Mononuclear cell (primary cell): ENCODE results near the gene ESPL1. TPM values are rescaled to one million over a fixed set of nuclear protein-coding genes. Genes with fewer than 3 reads are reported as not detected.
"Not testable (repeated sequence)": the region's sequence is repeated elsewhere in the genome, so short reads cannot be mapped to it uniquely, and the experiment has no call there.

Source experiments
- H3K27me3 ChIP-seq: 2 replicates; pipeline ENCODE4 v1.6.0; 2011; ENCODE audit warnings: low read length, control low read depth; ENCODE audit not compliant: insufficient read depth
- H3K4me1 ChIP-seq: 2 replicates; pipeline ENCODE4 v1.5.1; 2011; ENCODE audit warnings: mild to moderate bottlenecking, low read length, control low read depth; ENCODE audit not compliant: insufficient read depth
- H3K4me3 ChIP-seq: 2 replicates; pipeline ENCODE4 v1.5.1; 2011; ENCODE audit warnings: mild to moderate bottlenecking, low read length, moderate library complexity
- H3K9me3 ChIP-seq: 2 replicates; pipeline ENCODE4 v1.5.1; 2011; ENCODE audit warnings: low read depth, mild to moderate bottlenecking, control low read depth, low read length
- total RNA-seq: library from RNA; depleted of rRNA; stranded (reverse); fragments of >200 nt; gene quantifications from one replicate; pipeline ENCODE4 v1.2.3, GENCODE V29; 2012

ESPL1 gene
- total RNA-seq, 1 donor, result 1.0 TPM

- peaks cover 28% of the 10 kb centered on the region for H3K4me1 ChIP-seq
- H3K27me3 ChIP-seq, result peaks cover 10% of the 10 kb centered on the region
- no peak overlapping the region for H3K4me3 ChIP-seq
These were observed 58.5 kb downstream of the ESPL1 start for GRCh38 chr12:53326460-53327185.

GRCh38 chr12:53327435-53328042 lies 59.4 kb downstream of the ESPL1 start:
- Histone ChIP-seq H3K4me3 (no peak overlapping the region), H3K27me3 (peaks cover 10% of the 10 kb centered on the region), H3K4me1 (peaks cover 23% of the 10 kb centered on the region)

More at GRCh38 chr12:53326460-53327185, 58.5 kb downstream of the ESPL1 start:
- H3K9me3 ChIP-seq, result no peaks in the 10 kb centered on the region

DNA sequence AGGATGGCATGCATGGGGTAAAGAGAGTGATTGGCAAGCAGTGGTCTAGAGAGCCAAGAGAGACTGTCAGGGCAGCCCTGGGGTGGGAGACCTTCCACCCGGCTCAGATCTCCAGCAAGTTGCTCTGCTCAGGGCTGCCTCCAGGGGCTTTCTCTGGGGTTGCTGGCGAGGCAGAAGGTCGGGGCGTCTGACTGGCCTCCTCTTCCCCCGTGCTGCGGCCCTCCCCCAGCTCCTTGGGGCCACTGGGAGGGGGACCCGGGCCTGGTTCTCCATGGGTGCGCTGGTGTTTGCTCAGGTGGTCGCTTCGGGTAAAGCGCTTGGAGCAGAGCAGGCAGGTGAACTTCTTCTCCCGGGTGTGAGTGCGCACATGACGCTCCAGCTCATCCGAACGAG lies 59.9 kb downstream of the ESPL1 start:
- H3K4me1 ChIP-seq, result peaks cover 23% of the 10 kb centered on the region
- H3K9me3 ChIP-seq, result no peaks in the 10 kb centered on the region
- peaks cover 10% of the 10 kb centered on the region for H3K27me3 ChIP-seq
- no peak overlapping the region for H3K4me3 ChIP-seq

More at GRCh38 chr12:53327435-53328042, 59.4 kb downstream of the ESPL1 start:
- no peaks in the 10 kb centered on the region for H3K9me3 ChIP-seq

- no peaks in the 10 kb centered on the region for H3K9me3 ChIP-seq
- H3K4me3 ChIP-seq, result no peak overlapping the region
- H3K4me1 ChIP-seq, result peaks cover 8% of the 10 kb centered on the region
- peaks cover 11% of the 10 kb centered on the region for H3K27me3 ChIP-seq
These were observed 62.6 kb downstream of the ESPL1 start for GRCh38 chr12:53330671-53331070.

DNA sequence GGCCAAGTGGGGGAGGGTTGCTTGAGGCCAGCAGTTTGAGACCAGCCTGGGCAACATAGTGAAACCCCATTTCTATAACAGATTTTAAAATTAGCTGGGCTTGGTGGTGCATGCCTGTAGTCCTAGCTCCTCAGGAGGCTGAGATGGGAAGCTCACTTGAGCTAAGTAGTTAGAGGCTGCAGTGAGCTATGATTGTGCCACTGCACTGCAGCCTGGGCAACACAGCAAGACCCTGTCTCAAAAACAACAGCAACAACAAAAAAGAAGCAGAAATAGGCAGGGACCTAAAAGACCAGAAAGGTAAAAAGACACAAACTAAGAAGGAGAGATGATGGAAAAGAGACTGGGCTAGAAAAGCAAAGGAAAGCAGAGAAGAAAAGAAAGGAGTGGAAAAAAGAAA lies 64.2 kb downstream of the ESPL1 start:
- not testable (repeated sequence) for H3K4me1 ChIP-seq, H3K9me3 ChIP-seq, H3K4me3 ChIP-seq
- H3K27me3 ChIP-seq, result peaks cover 16% of the 10 kb centered on the region

- Histone ChIP-seq H3K4me1 (peaks cover 10% of the 10 kb centered on the region), H3K27me3 (peaks cover 20% of the 10 kb centered on the region), H3K9me3 (no peaks in the 10 kb centered on the region), H3K4me3 (no peak overlapping the region)
These were observed 64.6 kb downstream of the ESPL1 start for GRCh38 chr12:53332744-53333143.

GRCh38 chr12:53333289-53333688 lies 65.2 kb downstream of the ESPL1 start:
- H3K9me3 ChIP-seq, result no peaks in the 10 kb centered on the region
- H3K27me3 ChIP-seq, result peaks cover 21% of the 10 kb centered on the region
- H3K4me1 ChIP-seq, result peaks cover 15% of the 10 kb centered on the region

DNA sequence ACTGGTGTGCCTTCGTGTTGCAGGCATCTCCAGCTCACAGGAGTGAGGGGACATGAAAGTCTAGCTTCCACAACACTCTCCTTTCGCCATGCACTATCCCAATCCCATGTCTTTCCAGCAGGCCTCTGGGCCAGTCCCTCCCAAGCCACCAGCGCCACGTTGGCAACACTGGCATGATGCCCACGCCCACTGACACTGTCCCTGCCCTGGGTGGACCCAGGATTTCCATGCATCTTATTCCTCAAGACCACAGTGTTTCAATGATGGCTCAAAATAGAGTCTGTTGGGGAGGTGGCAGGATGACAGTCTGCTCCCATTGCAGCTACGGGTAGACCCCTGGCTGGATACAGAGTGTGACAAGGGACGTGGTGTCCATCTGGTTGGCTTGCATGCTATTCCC lies 65.7 kb downstream of the ESPL1 start:
- peaks cover 19% of the 10 kb centered on the region for H3K4me1 ChIP-seq
- H3K9me3 ChIP-seq, result no peaks in the 10 kb centered on the region
- H3K4me3 ChIP-seq, result no peak overlapping the region
- H3K27me3 ChIP-seq, result peaks cover 24% of the 10 kb centered on the region

More at GRCh38 chr12:53333289-53333688, 65.2 kb downstream of the ESPL1 start:
- H3K4me3 ChIP-seq, result no peak overlapping the region

DNA sequence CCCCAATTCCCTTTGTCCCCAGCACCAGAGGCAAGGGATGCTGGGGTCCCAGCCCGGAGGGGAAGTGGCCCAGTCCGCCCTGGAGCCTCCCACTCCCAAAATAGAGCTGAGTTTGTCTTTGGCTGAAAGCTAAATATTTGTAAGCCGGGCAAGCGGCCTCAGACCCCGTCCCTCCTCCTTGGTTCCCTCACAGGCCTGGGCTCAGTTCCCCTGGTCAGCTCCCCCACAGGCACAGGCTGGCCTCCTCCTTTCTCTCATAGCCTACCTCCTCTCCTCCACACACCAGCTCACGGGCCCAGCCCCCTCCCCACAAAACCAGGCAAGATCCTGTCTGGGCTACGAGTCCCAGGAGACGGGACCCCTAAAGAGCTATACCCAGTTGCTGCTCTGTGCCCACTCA lies 66.7 kb downstream of the ESPL1 start:
- Histone ChIP-seq H3K4me1 (peaks cover 19% of the 10 kb centered on the region), H3K9me3 (no peaks in the 10 kb centered on the region), H3K4me3 (no peak overlapping the region), H3K27me3 (peaks cover 24% of the 10 kb centered on the region)

- peaks cover 24% of the 10 kb centered on the region for H3K27me3 ChIP-seq
- no peak within 1 kb of the TSS for H3K4me3 ChIP-seq
- no peaks in the 10 kb centered on the region for H3K9me3 ChIP-seq
- peaks cover 19% of the 10 kb centered on the region for H3K4me1 ChIP-seq
These were observed 68.1 kb downstream of the ESPL1 start, which contains the start of gene SP7 for GRCh38 chr12:53336181-53336681. TSS of gene SP7 (minus strand) at chr12:53336354. CDS start at chr12:53335646, 708 bp downstream.

- peaks cover 19% of the 10 kb centered on the region for H3K4me1 ChIP-seq
- H3K4me3 ChIP-seq, result no peak overlapping the region
- no peaks in the 10 kb centered on the region for H3K9me3 ChIP-seq
- H3K27me3 ChIP-seq, result peaks cover 24% of the 10 kb centered on the region
These were observed 69.9 kb downstream of the ESPL1 start for GRCh38 chr12:53338017-53338416.

DNA sequence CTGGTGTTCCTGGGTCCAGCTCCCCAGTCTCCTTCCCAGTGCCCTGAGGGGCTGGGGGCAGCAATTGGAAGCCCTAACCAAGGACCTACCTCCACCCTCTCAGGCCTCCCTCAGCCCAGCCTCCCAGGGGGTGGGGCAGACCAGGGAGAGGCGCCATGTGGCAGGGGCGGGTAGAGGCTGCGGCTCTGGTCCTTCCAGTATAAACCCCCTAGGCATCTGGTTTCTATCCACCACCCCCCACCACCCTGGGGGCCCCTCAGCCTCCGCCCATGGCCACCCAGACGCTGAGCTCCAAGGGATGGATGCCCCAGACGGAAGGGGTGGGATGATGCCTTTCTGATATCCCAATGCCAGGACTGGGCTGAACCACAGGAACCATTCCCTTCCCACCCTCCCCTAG lies 70.8 kb downstream of the ESPL1 start:
- peaks cover 24% of the 10 kb centered on the region for H3K27me3 ChIP-seq
- no peak overlapping the region for H3K4me3 ChIP-seq
- no peaks in the 10 kb centered on the region for H3K9me3 ChIP-seq
- peaks cover 22% of the 10 kb centered on the region for H3K4me1 ChIP-seq

- H3K27me3 ChIP-seq, result peaks cover 24% of the 10 kb centered on the region
- H3K4me3 ChIP-seq, result no peak overlapping the region
- no peaks in the 10 kb centered on the region for H3K9me3 ChIP-seq
- H3K4me1 ChIP-seq, result peaks cover 30% of the 10 kb centered on the region
These were observed 72.3 kb downstream of the ESPL1 start for GRCh38 chr12:53340398-53340797.
